Activated naive CD8-positive, alpha-beta T cell treated with anti-CD3 and anti-CD28 coated beads, Interleukin-2, amount 50 U/mL, for 24 hours (primary cell): Measurements from ENCODE around the gene ZNF672.
"Not testable (repeated sequence)": the region's sequence is repeated elsewhere in the genome, so short reads cannot be mapped to it uniquely, and the experiment has no call there.

Experiments used
- ATAC-seq: fragments of 150-1000 bp; cut with Tn5 transposase; one replicate; pipeline ENCODE4 v1.10.0; 2021
- DNase-seq: peaks from one replicate; pipeline ENCODE4 v3.0.0; 2021
- H3K27ac Mint-ChIP-seq: one replicate; pipeline ENCODE4 v1.8.0; 2021; ENCODE audit warnings: mild to moderate bottlenecking, mixed read lengths
- H3K27me3 Mint-ChIP-seq: one replicate; pipeline ENCODE4 v1.8.0; 2021; ENCODE audit warnings: mixed read lengths
- H3K36me3 Mint-ChIP-seq: one replicate; pipeline ENCODE4 v1.8.0; 2021; ENCODE audit warnings: low read depth, mixed read lengths
- H3K4me1 Mint-ChIP-seq: one replicate; pipeline ENCODE4 v1.8.0; 2021; ENCODE audit warnings: mixed read lengths
- H3K4me3 Mint-ChIP-seq: one replicate; pipeline ENCODE4 v1.8.0; 2021; ENCODE audit warnings: mild to moderate bottlenecking, moderate library complexity, mixed read lengths
- H3K9me3 Mint-ChIP-seq: one replicate; pipeline ENCODE4 v1.8.0; 2021; ENCODE audit warnings: mixed read lengths

ZNF672 gene

DNA sequence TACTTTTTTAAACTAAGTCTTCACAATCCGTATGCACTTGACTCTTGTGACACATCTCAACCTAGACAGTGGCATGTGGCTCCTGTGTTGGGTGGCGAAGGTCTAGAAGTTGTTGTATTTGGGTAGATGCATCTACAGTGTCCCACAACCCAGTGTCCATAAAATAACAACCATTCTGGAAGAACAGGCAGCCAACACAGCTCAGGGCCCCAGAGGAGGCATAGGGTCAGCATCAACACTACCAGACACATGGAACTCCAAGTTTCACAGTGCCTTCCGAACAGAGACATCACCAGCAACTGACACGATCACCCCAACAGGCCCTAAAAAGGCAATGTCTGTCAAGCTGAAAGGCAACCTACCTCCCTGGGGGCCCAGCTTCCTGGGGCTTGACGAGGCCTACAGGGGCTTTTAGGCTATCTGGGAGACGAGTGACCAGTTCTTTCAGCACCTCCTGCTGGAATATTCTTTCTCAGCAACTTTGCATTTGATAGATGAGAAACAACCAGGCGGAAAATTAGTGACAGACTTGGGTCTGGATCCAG, 17.9 kb upstream of the ZNF672 start:
- peaks cover 21% of the 10 kb centered on the region for H3K36me3 Mint-ChIP-seq
- H3K27me3 Mint-ChIP-seq, result no peaks in the 10 kb centered on the region
- no peaks in the 10 kb centered on the region for H3K9me3 Mint-ChIP-seq
- peaks cover 63% of the 10 kb centered on the region for H3K4me1 Mint-ChIP-seq
- H3K4me3 Mint-ChIP-seq, result no peak overlapping the region
- no peak overlapping the region for H3K27ac Mint-ChIP-seq
- ATAC-seq (no peak), DNase-seq (no peak)

DNA sequence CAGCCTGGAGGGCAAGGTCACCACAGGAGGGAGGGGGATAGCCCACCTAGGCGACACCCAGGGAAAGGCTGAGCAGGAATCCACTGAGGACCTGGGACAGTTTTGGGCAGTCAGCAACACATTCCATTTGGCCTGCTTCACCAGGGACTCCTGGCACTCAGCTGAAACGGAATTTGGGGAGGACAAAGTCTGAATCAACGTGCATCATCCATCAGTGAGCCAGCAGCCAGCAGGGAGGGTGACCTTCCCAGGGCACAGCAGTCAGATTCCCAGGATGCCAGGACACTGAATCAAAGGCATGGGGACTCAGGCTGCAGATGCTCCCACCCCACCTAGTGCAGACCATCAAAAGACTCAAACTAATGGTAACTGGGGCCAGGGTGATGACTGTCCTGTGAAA, 16.9 kb upstream of the ZNF672 start:
- no peaks in the 10 kb centered on the region for H3K27me3 Mint-ChIP-seq
- no peaks in the 10 kb centered on the region for H3K9me3 Mint-ChIP-seq
- H3K27ac Mint-ChIP-seq, result no peak overlapping the region
- DNase-seq (no peak), ATAC-seq (no peak)
- peaks cover 71% of the 10 kb centered on the region for H3K4me1 Mint-ChIP-seq
- H3K4me3 Mint-ChIP-seq, result no peak overlapping the region
- peaks cover 20% of the 10 kb centered on the region for H3K36me3 Mint-ChIP-seq

DNA sequence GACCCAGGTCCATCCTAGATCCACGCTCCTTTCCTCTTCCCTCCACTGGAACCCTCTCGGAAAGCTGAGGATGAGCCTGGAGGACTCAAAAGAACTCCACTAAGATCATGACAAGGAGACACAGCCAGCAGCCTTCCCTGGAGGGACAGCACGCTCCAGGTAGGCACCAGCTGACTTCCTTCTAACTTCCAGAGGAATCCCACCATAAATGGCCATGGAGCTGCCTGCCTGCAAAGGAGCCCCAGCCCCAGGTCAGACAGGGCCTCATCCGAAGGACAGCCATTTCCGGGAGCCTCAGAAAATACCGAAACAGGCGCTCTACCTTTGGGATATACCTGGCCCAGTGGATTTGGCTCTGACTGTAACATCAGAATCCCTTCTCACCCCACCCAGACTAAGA, 16.4 kb upstream of the ZNF672 start:
- H3K27ac Mint-ChIP-seq, result no peak overlapping the region
- no peaks in the 10 kb centered on the region for H3K27me3 Mint-ChIP-seq
- ATAC-seq (no peak), DNase-seq (no peak)
- H3K36me3 Mint-ChIP-seq, result peaks cover 20% of the 10 kb centered on the region
- H3K9me3 Mint-ChIP-seq, result no peaks in the 10 kb centered on the region
- H3K4me1 Mint-ChIP-seq, result peaks cover 72% of the 10 kb centered on the region
- no peak overlapping the region for H3K4me3 Mint-ChIP-seq

DNA sequence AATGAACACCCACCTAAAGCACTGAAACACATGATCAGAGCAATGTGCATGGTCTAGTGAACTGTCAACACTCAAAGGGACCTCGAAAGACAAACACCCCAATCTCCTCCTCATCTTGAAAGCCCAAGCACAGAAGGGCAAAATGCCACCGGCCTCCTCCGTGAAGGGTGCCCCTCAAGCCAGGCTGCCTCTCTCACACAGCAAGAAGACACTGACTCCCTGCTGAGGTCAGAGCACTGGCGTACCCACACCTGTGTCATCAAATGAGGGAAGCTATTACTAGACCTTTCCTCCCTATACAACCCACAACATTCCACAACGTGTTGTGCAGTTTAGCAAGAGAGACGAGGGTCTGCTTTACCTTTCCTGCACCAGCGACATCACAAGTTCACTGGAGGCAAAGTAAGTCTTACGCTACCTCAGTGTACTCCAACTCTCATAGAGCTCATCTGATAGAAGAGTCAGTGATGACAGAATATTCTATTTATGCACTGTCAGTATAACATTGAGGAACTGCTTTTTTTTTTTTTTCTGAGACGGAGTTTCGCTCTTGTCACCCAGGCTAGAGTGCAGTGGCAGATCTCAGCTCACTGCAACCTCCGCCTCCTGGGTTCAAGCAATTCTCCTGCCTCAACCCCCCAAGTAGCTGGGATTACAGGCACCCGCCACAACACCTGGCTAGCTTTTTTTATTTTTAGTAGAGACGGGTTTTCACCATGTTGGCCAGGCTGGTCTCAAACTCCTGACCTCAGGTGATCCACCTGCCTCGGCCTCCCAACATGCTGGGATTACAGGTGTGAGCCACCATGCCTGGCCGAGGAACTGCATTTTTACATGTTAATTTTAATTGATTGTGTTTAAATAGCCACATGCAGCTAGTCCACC, 15.6 kb upstream of the ZNF672 start:
- Mint-ChIP-seq H3K36me3 (peaks cover 20% of the 10 kb centered on the region), H3K9me3 (no peaks in the 10 kb centered on the region), H3K27me3 (no peaks in the 10 kb centered on the region), H3K27ac (peak overlapping the region; percentile 39), H3K4me1 (peaks cover 73% of the 10 kb centered on the region), H3K4me3 (no peak overlapping the region)
- DNase-seq, result no peak
- ATAC-seq, result no peak

DNA sequence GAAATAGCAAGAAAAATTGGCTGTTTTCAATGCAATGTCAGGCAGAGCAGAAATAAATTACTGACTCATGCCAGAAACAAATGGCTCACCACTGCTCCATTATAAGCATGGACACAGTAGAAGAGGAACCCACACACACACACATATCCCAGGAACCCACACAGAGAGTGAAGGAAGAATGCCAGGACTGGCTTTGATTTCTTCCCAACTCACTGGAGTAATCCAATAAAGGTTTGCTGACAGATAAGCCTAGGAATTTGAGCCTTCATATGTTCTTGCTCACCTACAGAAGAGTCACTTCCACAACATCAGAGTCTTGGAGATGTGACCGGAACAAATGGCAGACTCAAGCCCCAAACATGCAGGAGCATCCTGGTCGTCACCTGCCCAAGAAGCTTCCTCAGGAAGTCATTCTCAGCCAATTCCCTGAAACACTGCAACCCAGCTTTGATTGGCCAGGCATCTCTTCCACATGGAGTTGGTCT, 14.5 kb upstream of the ZNF672 start:
- Mint-ChIP-seq H3K27me3 (no peaks in the 10 kb centered on the region), H3K4me3 (peak overlapping the region; percentile 38), H3K27ac (no peak overlapping the region), H3K36me3 (peaks cover 18% of the 10 kb centered on the region), H3K4me1 (peaks cover 66% of the 10 kb centered on the region), H3K9me3 (no peaks in the 10 kb centered on the region)
- DNase-seq (no peak), ATAC-seq (no peak)

DNA sequence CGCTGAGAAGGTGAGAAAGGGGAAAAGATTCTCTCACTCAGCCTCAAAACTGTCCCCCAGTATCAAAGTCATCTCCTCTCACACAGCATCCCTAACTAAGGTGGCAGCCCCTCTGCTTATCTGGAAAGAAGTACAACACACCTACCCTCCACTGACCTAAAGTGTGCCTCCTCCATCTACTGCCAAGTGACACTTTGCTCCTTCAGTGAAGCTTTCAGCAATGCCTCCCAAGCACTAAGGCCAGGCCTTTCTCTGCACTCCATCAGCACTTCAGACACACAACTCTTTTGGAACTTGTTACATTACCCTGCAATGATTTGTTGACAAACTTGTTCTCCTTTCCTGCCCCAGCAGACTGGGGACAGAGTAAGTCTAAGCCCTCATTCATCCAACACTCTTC, 13.7 kb upstream of the ZNF672 start:
- peaks cover 14% of the 10 kb centered on the region for H3K36me3 Mint-ChIP-seq

DNA sequence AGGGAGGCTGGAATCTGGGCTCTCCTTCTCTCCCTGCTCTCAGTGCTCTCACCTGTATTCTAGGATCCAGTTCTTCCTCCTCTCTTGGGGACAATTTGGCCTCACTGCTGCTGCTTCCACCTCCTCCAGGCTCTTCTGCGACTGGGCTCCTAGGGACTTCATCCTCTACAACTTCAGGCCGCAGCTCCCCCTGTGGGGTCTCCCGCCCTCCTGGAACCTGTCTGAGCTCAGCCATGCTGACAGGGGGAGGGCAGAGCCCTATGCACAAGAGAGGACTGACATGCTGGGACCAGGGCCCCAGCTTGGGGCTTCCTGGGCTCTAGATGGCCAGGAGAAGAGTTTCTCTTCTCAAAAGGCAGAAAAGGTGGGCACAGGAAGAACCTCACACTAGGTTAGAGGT, 13.3 kb upstream of the ZNF672 start:
- Mint-ChIP-seq H3K9me3 (no peaks in the 10 kb centered on the region), H3K4me3 (peak overlapping the region; percentile 95), H3K27ac (peak overlapping the region; percentile 99), H3K4me1 (peaks cover 58% of the 10 kb centered on the region), H3K36me3 (peaks cover 14% of the 10 kb centered on the region), H3K27me3 (no peaks in the 10 kb centered on the region)
- DNase-seq (no peak), ATAC-seq (no peak)

More for the DNA sequence above, 13.7 kb upstream of the ZNF672 start:
- Mint-ChIP-seq H3K4me1 (peaks cover 59% of the 10 kb centered on the region), H3K27ac (peak overlapping the region; percentile 55), H3K9me3 (no peaks in the 10 kb centered on the region), H3K27me3 (no peaks in the 10 kb centered on the region), H3K4me3 (peak overlapping the region; percentile 95)
- no peak for ATAC-seq
- DNase-seq, result no peak

DNA sequence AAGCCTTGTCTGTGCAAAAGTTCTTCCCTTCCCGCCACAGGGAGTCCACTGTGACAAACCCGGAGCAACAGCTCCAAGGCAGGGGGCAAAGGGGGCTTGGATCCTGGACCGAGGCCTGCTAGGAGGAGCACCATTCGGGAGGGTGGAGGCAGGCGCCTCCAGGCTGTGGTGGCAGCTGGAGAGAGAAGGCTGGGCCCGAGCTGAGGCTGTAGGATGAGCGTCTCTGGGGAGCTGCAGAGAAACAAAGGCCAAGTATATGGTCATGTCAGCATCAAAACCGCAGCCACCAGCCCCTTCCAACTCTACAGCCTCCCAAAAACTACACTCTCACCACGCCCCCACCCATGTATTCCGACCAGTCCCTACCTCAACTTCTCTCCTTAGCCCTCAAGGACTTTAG, 12.9 kb upstream of the ZNF672 start:
- Mint-ChIP-seq H3K27me3 (no peaks in the 10 kb centered on the region), H3K9me3 (no peaks in the 10 kb centered on the region), H3K27ac (peak overlapping the region; percentile 99), H3K4me1 (peaks cover 56% of the 10 kb centered on the region), H3K36me3 (peaks cover 12% of the 10 kb centered on the region), H3K4me3 (peak overlapping the region; percentile 95)
- ATAC-seq (no peak), DNase-seq (no peak)

DNA sequence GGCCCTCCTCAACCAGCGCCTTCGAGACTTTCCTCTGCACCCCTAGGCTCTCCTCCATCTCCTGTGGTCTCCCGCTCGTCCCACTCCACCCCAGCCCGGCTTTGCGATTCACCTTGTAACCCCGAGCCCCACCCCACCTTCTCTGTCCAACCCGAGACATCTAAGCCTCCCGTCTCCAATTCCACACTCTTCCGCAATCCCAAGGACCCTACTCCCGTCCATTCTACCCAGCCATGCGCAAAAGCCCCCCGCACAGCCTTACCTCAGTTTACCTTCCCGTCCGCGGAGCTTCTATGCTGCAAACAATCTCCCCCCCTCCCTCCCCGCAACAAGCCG, 12.5 kb upstream of the ZNF672 start:
- Mint-ChIP-seq H3K27me3 (no peaks in the 10 kb centered on the region), H3K9me3 (no peaks in the 10 kb centered on the region)

DNA sequence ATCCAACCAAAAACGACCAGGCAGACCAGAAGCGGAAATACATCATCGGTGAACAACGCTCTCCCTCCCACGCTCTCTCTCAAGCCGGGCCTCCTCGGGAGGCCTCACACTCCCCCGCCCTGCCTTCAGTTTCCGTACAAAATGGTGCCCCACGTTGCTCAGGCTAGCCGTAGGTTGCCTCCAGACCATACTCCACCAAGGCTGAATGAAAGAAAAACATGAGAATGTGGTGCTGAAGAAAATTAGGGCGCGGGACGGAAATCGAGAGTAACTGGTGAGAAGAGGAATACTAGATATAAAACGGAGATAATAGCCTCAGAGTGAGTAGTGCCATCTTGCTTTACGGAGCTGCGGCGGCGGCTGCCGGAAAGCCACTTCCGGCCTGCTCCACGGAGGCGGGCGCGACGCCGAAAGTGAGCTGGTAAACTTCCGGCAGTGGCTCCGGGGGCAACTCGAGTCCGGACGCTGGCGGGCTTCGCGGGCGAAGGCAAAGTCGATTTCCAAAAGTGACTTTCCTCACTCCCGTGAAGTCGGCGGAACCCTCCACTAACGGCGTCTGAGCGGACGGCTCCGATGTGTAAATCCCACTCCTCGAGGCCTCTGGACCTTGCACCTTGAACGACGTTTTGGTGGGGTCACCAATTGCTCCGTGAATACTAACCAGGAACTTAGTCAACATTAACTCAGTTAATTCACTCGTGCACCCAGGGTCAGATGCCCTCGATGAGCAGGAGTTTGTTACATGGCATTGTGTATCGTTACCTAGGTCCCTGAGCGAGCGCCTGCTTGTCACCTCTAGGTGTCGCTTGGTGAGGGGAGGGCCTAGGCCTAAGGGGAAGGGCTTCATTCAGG, 11.9 kb upstream of the ZNF672 start, which contains the start of gene SH3BP5L:
Gene SH3BP5L (minus strand): TSS at position 7 of the 852 bp plus-strand sequence. CDS start 980 bp downstream, outside the sequence.
- peaks cover 54% of the 10 kb centered on the region for H3K4me1 Mint-ChIP-seq

More for the DNA sequence above, 12.5 kb upstream of the ZNF672 start:
- H3K27ac Mint-ChIP-seq, result peak overlapping the region; percentile 99
- ATAC-seq (peak; percentile 8), DNase-seq (no peak)
- H3K36me3 Mint-ChIP-seq, result peaks cover 9% of the 10 kb centered on the region
- H3K4me3 Mint-ChIP-seq, result peak overlapping the region; percentile 95
- peaks cover 54% of the 10 kb centered on the region for H3K4me1 Mint-ChIP-seq

DNA sequence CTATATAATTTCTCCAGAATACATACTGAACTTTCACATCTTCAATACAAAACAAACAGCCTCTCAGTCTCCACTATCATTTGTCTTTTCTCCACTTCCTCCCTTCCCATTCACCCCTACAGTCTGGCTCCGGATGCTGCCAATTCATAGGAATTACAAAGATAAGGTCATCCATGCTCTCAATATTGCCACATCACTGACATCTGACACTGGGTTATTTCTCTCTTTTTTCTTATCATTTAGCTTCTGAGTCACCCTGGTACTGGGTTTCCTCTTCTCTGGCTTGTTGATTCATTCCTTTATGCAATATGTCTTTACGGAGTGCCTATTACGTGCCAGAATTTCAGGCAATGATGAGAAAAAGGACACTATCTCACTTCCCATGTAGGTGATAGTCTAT, 9.2 kb upstream of the ZNF672 start:
- ATAC-seq (no peak), DNase-seq (no peak)
- Mint-ChIP-seq H3K4me3 (no peak overlapping the region), H3K36me3 (peaks cover 9% of the 10 kb centered on the region), H3K4me1 (peaks cover 32% of the 10 kb centered on the region), H3K27ac (no peak overlapping the region), H3K27me3 (peaks cover 3% of the 10 kb centered on the region), H3K9me3 (no peaks in the 10 kb centered on the region)

More for the DNA sequence above, 11.9 kb upstream of the ZNF672 start, which contains the start of gene SH3BP5L:
- Mint-ChIP-seq H3K4me3 (peak within 1 kb of the TSS; percentile 95), H3K36me3 (peaks cover 9% of the 10 kb centered on the region), H3K27ac (peak within 1 kb of the TSS; percentile 99), H3K27me3 (no peaks in the 10 kb centered on the region), H3K9me3 (no peaks in the 10 kb centered on the region)
- DNase-seq (peak; percentile 86), ATAC-seq (peak; percentile 94)

DNA sequence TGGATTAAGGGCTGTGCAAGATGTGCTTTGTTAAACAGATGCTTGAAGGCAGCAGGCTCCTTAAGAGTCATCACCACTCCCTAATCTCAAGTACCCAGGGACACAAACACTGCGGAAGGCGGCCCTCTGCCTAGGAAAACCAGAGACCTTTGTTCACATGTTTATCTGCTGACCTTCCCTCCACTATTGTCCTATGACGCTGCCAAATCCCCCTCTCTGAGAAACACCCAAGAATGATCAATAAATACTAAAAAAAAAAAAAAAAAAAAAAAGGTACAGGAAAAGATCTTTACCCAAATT, 7.4 kb upstream of the ZNF672 start:
- H3K4me1 Mint-ChIP-seq, result peaks cover 15% of the 10 kb centered on the region
- not testable (repeated sequence) for H3K27ac Mint-ChIP-seq, H3K9me3 Mint-ChIP-seq, ATAC-seq, H3K27me3 Mint-ChIP-seq, DNase-seq, H3K4me3 Mint-ChIP-seq, H3K36me3 Mint-ChIP-seq

DNA sequence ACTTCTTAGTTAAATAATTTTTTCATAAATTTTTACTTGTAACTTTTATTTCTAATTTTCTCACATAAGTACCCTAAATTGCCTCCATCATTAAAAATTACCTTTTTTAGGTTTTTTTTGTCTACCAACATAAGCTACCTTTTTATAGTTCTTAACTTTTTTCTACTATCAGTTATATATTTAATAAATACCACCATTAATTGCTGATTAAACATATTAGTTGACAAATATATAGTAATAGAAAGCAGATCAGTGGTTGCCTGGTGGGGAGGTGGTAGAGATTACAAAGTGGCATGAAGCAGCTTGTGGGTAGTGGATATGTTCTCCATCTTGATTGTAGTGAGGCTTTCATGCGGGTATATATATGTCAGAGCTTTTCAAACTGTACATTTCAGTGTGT, 6.2 kb upstream of the ZNF672 start:
- peaks cover 3% of the 10 kb centered on the region for H3K27me3 Mint-ChIP-seq

DNA sequence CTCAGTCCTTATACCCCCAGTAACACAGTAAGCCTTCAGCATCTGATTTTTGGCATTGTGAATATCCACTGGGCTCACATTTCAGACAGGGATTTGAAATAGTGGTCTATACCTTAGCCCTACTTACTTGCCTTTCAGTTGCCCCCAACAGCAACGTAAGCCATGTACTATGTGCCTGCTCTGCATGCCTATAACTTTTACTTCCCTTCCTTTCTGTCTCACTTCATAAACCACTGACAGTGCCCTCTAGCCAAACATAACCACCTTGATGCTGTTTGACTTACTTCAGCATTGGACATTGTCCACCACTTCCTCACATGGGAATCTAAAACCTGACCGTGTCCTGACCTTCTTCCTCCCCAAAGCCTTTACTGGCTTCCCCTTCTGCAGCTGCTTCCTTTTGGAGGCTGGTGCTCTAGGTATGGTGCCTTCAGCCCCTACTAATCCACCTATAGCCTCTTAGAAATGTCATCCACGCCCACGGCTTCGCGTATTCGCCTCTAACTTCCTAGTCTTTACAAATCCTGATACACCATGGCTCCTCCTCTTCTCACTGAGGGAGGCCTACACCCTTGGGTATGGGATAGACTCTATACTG, 3.6 kb upstream of the ZNF672 start:
- H3K9me3 Mint-ChIP-seq, result no peaks in the 10 kb centered on the region
- no peaks in the 10 kb centered on the region for H3K36me3 Mint-ChIP-seq
- peaks cover 3% of the 10 kb centered on the region for H3K27me3 Mint-ChIP-seq
- H3K27ac Mint-ChIP-seq, result no peak overlapping the region
- DNase-seq, result peak; percentile 36
- H3K4me3 Mint-ChIP-seq, result no peak overlapping the region
- no peak for ATAC-seq
- peaks cover 7% of the 10 kb centered on the region for H3K4me1 Mint-ChIP-seq

More for the DNA sequence above, 6.2 kb upstream of the ZNF672 start:
- H3K36me3 Mint-ChIP-seq, result no peaks in the 10 kb centered on the region
- H3K9me3 Mint-ChIP-seq, result no peaks in the 10 kb centered on the region
- ATAC-seq, result no peak
- DNase-seq, result no peak
- no peak overlapping the region for H3K27ac Mint-ChIP-seq
- H3K4me1 Mint-ChIP-seq, result peaks cover 6% of the 10 kb centered on the region
- no peak overlapping the region for H3K4me3 Mint-ChIP-seq
